Smooth muscle cell (in vitro differentiated cells): ENCODE results near the gene AJUBA. TPM values are rescaled to one million over a fixed set of nuclear protein-coding genes. Genes with fewer than 3 reads are reported as not detected.

Source experiments
- DNase-seq: peaks from one replicate; lab custom pipeline; 2025; ENCODE audit not compliant: unreplicated experiment; lab: John Stamatoyannopoulos, UW
- H2AFZ ChIP-seq: fragments of 200-600 bp; sonication (generic); 2 replicates; pipeline ENCODE4 v1.6.0; 2016; ENCODE audit warnings: antibody characterized with exemption, low read depth, mild to moderate bottlenecking
- H3F3A ChIP-seq: fragments of 200-600 bp; sonication (generic); 2 replicates; pipeline ENCODE4 v1.6.0; 2017; ENCODE audit warnings: antibody characterized with exemption, low read depth
- H3K27ac ChIP-seq: fragments of 200-600 bp; sonication (generic); 2 replicates; pipeline ENCODE4 v1.5.1; 2016; ENCODE audit warnings: low read depth, mild to moderate bottlenecking
- H3K27me3 ChIP-seq: fragments of 200-600 bp; sonication (generic); 2 replicates; pipeline ENCODE4 v1.6.1; 2016; ENCODE audit warnings: low read depth, mild to moderate bottlenecking
- H3K36me3 ChIP-seq: fragments of 200-600 bp; sonication (generic); 2 replicates; pipeline ENCODE4 v1.5.1; 2016; ENCODE audit warnings: low read depth
- H3K4me1 ChIP-seq: fragments of 200-600 bp; sonication (generic); 2 replicates; pipeline ENCODE4 v1.5.1; 2016; ENCODE audit warnings: low read depth
- H3K4me2 ChIP-seq: fragments of 200-600 bp; sonication (generic); 2 replicates; pipeline ENCODE4 v1.6.0; 2016; ENCODE audit warnings: mild to moderate bottlenecking
- H3K4me3 ChIP-seq: fragments of 200-600 bp; sonication (generic); 2 replicates; pipeline ENCODE4 v1.5.1; 2016; ENCODE audit warnings: mild to moderate bottlenecking
- H3K79me2 ChIP-seq: fragments of 200-600 bp; sonication (generic); 2 replicates; pipeline ENCODE4 v1.6.0; 2016; ENCODE audit warnings: low read depth, mild to moderate bottlenecking
- H3K9ac ChIP-seq: fragments of 200-600 bp; sonication (generic); 2 replicates; pipeline ENCODE4 v1.6.0; 2016; ENCODE audit warnings: low read depth
- H3K9me3 ChIP-seq: fragments of 200-600 bp; sonication (generic); replicated peaks from 2 replicates; pipeline ENCODE4 v1.5.1; 2016; ENCODE audit warnings: low read depth
- H4K20me1 ChIP-seq: fragments of 200-600 bp; sonication (generic); 2 replicates; pipeline ENCODE4 v1.6.0; 2016; ENCODE audit warnings: low read depth
- CTCF ChIP-seq: fragments of 200-600 bp; sonication (generic); IDR thresholded peaks from 2 replicates; pipeline ENCODE4 v1.5.1; 2017; ENCODE audit warnings: borderline replicate concordance, mild to moderate bottlenecking, antibody characterized with exemption; ENCODE audit not compliant: insufficient read depth, poor library complexity, severe bottlenecking
- WGBS: methylation state at CpG from one replicate; pipeline ENCODE4 v1.1.7; 2016; ENCODE audit warnings: low lambda C conversion rate; 5-methylcytosine and 5-hydroxymethylcytosine counted together
- polyA plus RNA-seq: library from polyadenylated mRNA; unstranded; fragments of >200 nt; fragmentation: Nextera tagmentation; extraction: Ambion mirVana; gene quantifications from 2 replicates; pipeline ENCODE4 v1.2.1, GENCODE V29; 2016
- total RNA-seq: library from RNA; depleted of rRNA; stranded (reverse); fragments of >200 nt; gene quantifications from 2 replicates; pipeline ENCODE4 v1.2.3, GENCODE V29; 2014

The AJUBA gene
- total and polyA plus RNA-seq, 2 experiments from 2014 or later: 19.8 to 20.7 TPM

- WGBS: 76% methylated on average over 11 of the region's 11 CpGs
- Histone ChIP-seq H3K4me3 (no peak overlapping the region), H3K9me3 (no peaks in the 10 kb centered on the region), H3K27ac (no peak overlapping the region), H3K4me1 (peaks cover 7% of the 10 kb centered on the region), H3K36me3 (no peaks in the 10 kb centered on the region), H3K9ac (no peak overlapping the region), H3K27me3 (no peaks in the 10 kb centered on the region), H4K20me1 (no peaks in the 10 kb centered on the region), H3F3A (no peaks in the 10 kb centered on the region), H3K79me2 (no peaks in the 10 kb centered on the region), H2AFZ (no peak overlapping the region), H3K4me2 (no peak overlapping the region)
- no peak for DNase-seq
- no peak for TF ChIP-seq CTCF
Measured at GRCh38 chr14:22996768-22997654, 14.7 kb upstream of the AJUBA start.

- no peak overlapping the region for H3K4me2 ChIP-seq
- 84% methylated on average over 9 of the region's 9 CpGs for WGBS
- no peak for TF ChIP-seq CTCF
Measured at GRCh38 chr14:22995889-22996625, 13.7 kb upstream of the AJUBA start.

GRCh38 chr14:22994762-22995275, 12.5 kb upstream of the AJUBA start:
- H3K27me3 ChIP-seq: no peaks in the 10 kb centered on the region
- no peak overlapping the region for H3K9ac ChIP-seq
- 13% methylated on average over 4 of the region's 4 CpGs for WGBS
- peaks cover 7% of the 10 kb centered on the region for H3K4me1 ChIP-seq
- TF ChIP-seq CTCF: peak; percentile 31
- H3K4me3 ChIP-seq: no peak overlapping the region
- no peaks in the 10 kb centered on the region for H3K9me3 ChIP-seq
- no peak overlapping the region for H2AFZ ChIP-seq
- no peaks in the 10 kb centered on the region for H4K20me1 ChIP-seq
- no peak overlapping the region for H3K4me2 ChIP-seq
- DNase-seq: no peak
- no peaks in the 10 kb centered on the region for H3K36me3 ChIP-seq
- H3K27ac ChIP-seq: no peak overlapping the region
- no peaks in the 10 kb centered on the region for H3K79me2 ChIP-seq
- no peaks in the 10 kb centered on the region for H3F3A ChIP-seq

More at GRCh38 chr14:22995889-22996625, 13.7 kb upstream of the AJUBA start:
- Histone ChIP-seq H4K20me1 (no peaks in the 10 kb centered on the region), H3K27me3 (no peaks in the 10 kb centered on the region), H3K9me3 (no peaks in the 10 kb centered on the region), H3K4me3 (no peak overlapping the region), H3K27ac (no peak overlapping the region), H3K79me2 (no peaks in the 10 kb centered on the region), H3K36me3 (no peaks in the 10 kb centered on the region), H2AFZ (no peak overlapping the region), H3K4me1 (peaks cover 7% of the 10 kb centered on the region), H3K9ac (no peak overlapping the region), H3F3A (no peaks in the 10 kb centered on the region)
- no peak for DNase-seq
